ENCODE data around the gene PCDH9.

DNA sequence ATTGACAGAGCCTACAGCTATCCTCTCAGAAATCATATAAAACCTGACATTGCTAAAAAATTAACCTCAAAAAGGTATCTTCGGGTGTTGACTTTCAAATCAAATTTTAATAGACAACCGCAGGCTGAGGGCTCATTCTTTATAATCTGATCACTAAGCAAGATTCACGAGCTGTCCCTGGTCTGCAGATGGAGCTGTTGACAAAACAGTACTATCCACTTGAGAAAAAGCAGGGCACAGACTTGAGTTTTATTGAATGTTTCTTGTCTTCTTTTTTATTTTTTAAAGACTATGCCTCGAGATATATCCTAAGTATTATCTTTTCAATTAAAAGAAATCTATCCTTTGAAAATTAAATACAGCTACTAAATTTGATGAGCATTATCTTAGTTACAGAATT is 540.5 kb downstream of the PCDH9 start:
- TF ChIP-seq, protein P1, sequence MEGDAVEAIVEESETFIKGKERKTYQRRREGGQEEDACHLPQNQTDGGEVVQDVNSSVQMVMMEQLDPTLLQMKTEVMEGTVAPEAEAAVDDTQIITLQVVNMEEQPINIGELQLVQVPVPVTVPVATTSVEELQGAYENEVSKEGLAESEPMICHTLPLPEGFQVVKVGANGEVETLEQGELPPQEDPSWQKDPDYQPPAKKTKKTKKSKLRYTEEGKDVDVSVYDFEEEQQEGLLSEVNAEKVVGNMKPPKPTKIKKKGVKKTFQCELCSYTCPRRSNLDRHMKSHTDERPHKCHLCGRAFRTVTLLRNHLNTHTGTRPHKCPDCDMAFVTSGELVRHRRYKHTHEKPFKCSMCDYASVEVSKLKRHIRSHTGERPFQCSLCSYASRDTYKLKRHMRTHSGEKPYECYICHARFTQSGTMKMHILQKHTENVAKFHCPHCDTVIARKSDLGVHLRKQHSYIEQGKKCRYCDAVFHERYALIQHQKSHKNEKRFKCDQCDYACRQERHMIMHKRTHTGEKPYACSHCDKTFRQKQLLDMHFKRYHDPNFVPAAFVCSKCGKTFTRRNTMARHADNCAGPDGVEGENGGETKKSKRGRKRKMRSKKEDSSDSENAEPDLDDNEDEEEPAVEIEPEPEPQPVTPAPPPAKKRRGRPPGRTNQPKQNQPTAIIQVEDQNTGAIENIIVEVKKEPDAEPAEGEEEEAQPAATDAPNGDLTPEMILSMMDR (IDR thresholded peaks at IDR 0.05) = no peak
- TF ChIP-seq POLR2A (IDR thresholded peaks at IDR 0.05) = no peak

All from Peyer's patch (tissue), 4 donors.